GM19467 (cell line): ENCODE results near the gene CDCP1.
"Not testable (repeated sequence)": the region's sequence is repeated elsewhere in the genome, so short reads cannot be mapped to it uniquely, and the experiment has no call there.

ENCODE experiments used
- ATAC-seq: cut with Tn5 transposase; IDR thresholded peaks from one replicate; pipeline ENCODE4 v1.9.1; 2021; ENCODE audit warnings: mild to moderate bottlenecking, moderate library complexity; ENCODE audit not compliant: unreplicated experiment

Gene CDCP1

GRCh38 chr3:45088543-45089358 is 57.4 kb downstream of the CDCP1 start:
- no peak for ATAC-seq

GRCh38 chr3:45087155-45087554 is 59.0 kb downstream of the CDCP1 start:
- no peak for ATAC-seq

GRCh38 chr3:45084820-45085816 is 61.1 kb downstream of the CDCP1 start:
- no peak for ATAC-seq

- ATAC-seq: no peak
These were observed 61.8 kb downstream of the CDCP1 start for GRCh38 chr3:45084361-45084760.

- ATAC-seq: no peak
These were observed 63.2 kb downstream of the CDCP1 start for GRCh38 chr3:45083023-45083422.

GRCh38 chr3:45082142-45082538 is 64.0 kb downstream of the CDCP1 start:
- no peak for ATAC-seq

GRCh38 chr3:45081506-45082141 is 64.6 kb downstream of the CDCP1 start:
- no peak for ATAC-seq

GRCh38 chr3:45080824-45081223 is 65.4 kb downstream of the CDCP1 start:
- ATAC-seq: no peak

GRCh38 chr3:45079715-45080114 is 66.5 kb downstream of the CDCP1 start:
- no peak for ATAC-seq

- ATAC-seq: no peak
These were observed 67.2 kb downstream of the CDCP1 start for GRCh38 chr3:45078910-45079522.

- not testable (repeated sequence) for ATAC-seq
These were observed 67.9 kb downstream of the CDCP1 start for GRCh38 chr3:45078256-45078655.

GRCh38 chr3:45075821-45076625 is 70.2 kb downstream of the CDCP1 start:
- ATAC-seq: no peak

- no peak for ATAC-seq
These were observed 75.1 kb downstream of the CDCP1 start for GRCh38 chr3:45071075-45071474.

- ATAC-seq: no peak
These were observed 78.2 kb downstream of the CDCP1 start for GRCh38 chr3:45067941-45068340.

GRCh38 chr3:45067486-45067885 is 78.7 kb downstream of the CDCP1 start:
- no peak for ATAC-seq

- ATAC-seq: no peak
These were observed 79.9 kb downstream of the CDCP1 start for GRCh38 chr3:45066109-45066801.

- no peak for ATAC-seq
These were observed 80.8 kb downstream of the CDCP1 start for GRCh38 chr3:45065373-45065720.

GRCh38 chr3:45064512-45065372 is 81.4 kb downstream of the CDCP1 start:
- no peak for ATAC-seq

- no peak for ATAC-seq
These were observed 83.5 kb downstream of the CDCP1 start for GRCh38 chr3:45062697-45063070.
